TTC549 (cell line): ENCODE results near the gene PELI1.
"Not testable (repeated sequence)": the region's sequence is repeated elsewhere in the genome, so short reads cannot be mapped to it uniquely, and the experiment has no call there.

Experiments
- FAIRE-seq: peaks from 2 replicates; lab custom pipeline; 2012; peaks lifted over from hg19 to GRCh38; lab: Jason Lieb, UNC

The PELI1 gene

GRCh38 chr2:64081046-64081445 is 63.2 kb downstream of the PELI1 start:
- no peak for FAIRE-seq

GRCh38 chr2:64080179-64080578 is 64.0 kb downstream of the PELI1 start:
- no peak for FAIRE-seq

GRCh38 chr2:64079688-64080087 is 64.5 kb downstream of the PELI1 start:
- FAIRE-seq = not testable (repeated sequence)

- FAIRE-seq = not testable (repeated sequence)
Measured at GRCh38 chr2:64076828-64077227, 67.4 kb downstream of the PELI1 start.

- not testable (repeated sequence) for FAIRE-seq
Measured at GRCh38 chr2:64074616-64075015, 69.6 kb downstream of the PELI1 start.

GRCh38 chr2:64067326-64067725 is 76.9 kb downstream of the PELI1 start:
- FAIRE-seq = no peak

- no peak for FAIRE-seq
Measured at GRCh38 chr2:64065516-64065915, 78.7 kb downstream of the PELI1 start.

GRCh38 chr2:64063924-64064331 is 80.3 kb downstream of the PELI1 start:
- no peak for FAIRE-seq

- FAIRE-seq = no peak
Measured at GRCh38 chr2:64063454-64063853, 80.8 kb downstream of the PELI1 start.

- FAIRE-seq = no peak
Measured at GRCh38 chr2:64062840-64063239, 81.4 kb downstream of the PELI1 start.

GRCh38 chr2:64059270-64059669 is 85.0 kb downstream of the PELI1 start:
- FAIRE-seq = no peak

GRCh38 chr2:64056021-64056420 is 88.2 kb downstream of the PELI1 start:
- FAIRE-seq = no peak

- FAIRE-seq = no peak
Measured at GRCh38 chr2:64054161-64054915, 89.9 kb downstream of the PELI1 start.

- FAIRE-seq = no peak
Measured at GRCh38 chr2:64052463-64053241, 91.6 kb downstream of the PELI1 start.

- FAIRE-seq = no peak
Measured at GRCh38 chr2:64049633-64050220, 94.5 kb downstream of the PELI1 start.

- FAIRE-seq = no peak
Measured at GRCh38 chr2:64045938-64046337, 98.3 kb downstream of the PELI1 start.
